Trophoblast cell (in vitro differentiated cells and primary cell): Measurements from ENCODE around the gene RPL41.

Experiments used
- DNase-seq, 2 donors: peaks; one replicate each; pipeline ENCODE4 v3.0.0-alpha.2; 2016
- H2AFZ ChIP-seq: 2 replicates; pipeline ENCODE4 v1.6.1; 2013; ENCODE audit warnings: low read length, moderate library complexity, mild to moderate bottlenecking; ENCODE audit not compliant: insufficient read depth, poor library complexity
- H2AK5ac ChIP-seq: 2 replicates; pipeline ENCODE4 v1.6.1; 2013; ENCODE audit warnings: mild to moderate bottlenecking, low read length
- H2BK120ac ChIP-seq: 2 replicates; pipeline ENCODE4 v1.6.1; 2013; ENCODE audit warnings: low read length, mild to moderate bottlenecking, moderate library complexity; ENCODE audit not compliant: insufficient read depth, poor library complexity
- H2BK12ac ChIP-seq: 2 replicates; pipeline ENCODE4 v1.6.1; 2013; ENCODE audit warnings: mild to moderate bottlenecking, low read length, moderate library complexity
- H2BK5ac ChIP-seq: 2 replicates; pipeline ENCODE4 v1.6.1; 2013; ENCODE audit warnings: low read length, low read depth, moderate library complexity, mild to moderate bottlenecking; ENCODE audit not compliant: poor library complexity
- H3K14ac ChIP-seq: 2 replicates; pipeline ENCODE4 v1.6.1; 2013; ENCODE audit warnings: mild to moderate bottlenecking, low read length
- H3K18ac ChIP-seq: 2 replicates; pipeline ENCODE4 v1.6.1; 2013; ENCODE audit warnings: mild to moderate bottlenecking, low read length
- H3K23ac ChIP-seq: 2 replicates; pipeline ENCODE4 v1.6.1; 2013; ENCODE audit warnings: low read length
- H3K27ac ChIP-seq: 2 replicates; pipeline ENCODE4 v1.5.1; 2013; ENCODE audit warnings: low read depth, mild to moderate bottlenecking, inconsistent platforms, low read length, moderate library complexity
- H3K27me3 ChIP-seq: 2 replicates; pipeline ENCODE4 v1.6.1; 2013; ENCODE audit warnings: inconsistent platforms, mild to moderate bottlenecking, low read length, moderate library complexity; ENCODE audit not compliant: insufficient read depth
- H3K36me3 ChIP-seq, 2 experiments: 1 replicate in 1 of 2; 2 replicates in 1 of 2; pipeline ENCODE4 v1.6.1; 2013; ENCODE audit warnings: low read length in 2 of 2, mild to moderate bottlenecking in 2 of 2, moderate library complexity in 1 of 2; ENCODE audit not compliant: insufficient read depth in 2 of 2, control insufficient read depth in 1 of 2
- H3K4ac ChIP-seq: 2 replicates; pipeline ENCODE4 v1.6.1; 2013; ENCODE audit warnings: low read depth, mild to moderate bottlenecking, low read length, moderate library complexity
- H3K4me1 ChIP-seq, 2 experiments: 1 replicate in 1 of 2; 2 replicates in 1 of 2; pipeline ENCODE4 v1.6.1; 2013; ENCODE audit warnings: low read length in 2 of 2, mild to moderate bottlenecking in 2 of 2, moderate library complexity in 1 of 2; ENCODE audit not compliant: insufficient read depth in 2 of 2, control insufficient read depth in 1 of 2
- H3K4me2 ChIP-seq: 2 replicates; pipeline ENCODE4 v1.6.1; 2013; ENCODE audit warnings: inconsistent platforms, mild to moderate bottlenecking, low read length, moderate library complexity
- H3K4me3 ChIP-seq: 2 replicates; pipeline ENCODE4 v1.5.1; 2013; ENCODE audit warnings: mild to moderate bottlenecking, low read depth, low read length, inconsistent platforms
- H3K79me1 ChIP-seq: one replicate; pipeline ENCODE4 v1.6.1; 2013; ENCODE audit warnings: low read length
- H3K79me2 ChIP-seq: 2 replicates; pipeline ENCODE4 v1.6.1; 2013; ENCODE audit warnings: low read length, mild to moderate bottlenecking; ENCODE audit not compliant: control insufficient read depth, insufficient read depth, poor library complexity
- H3K9ac ChIP-seq: 2 replicates; pipeline ENCODE4 v1.6.1; 2013; ENCODE audit warnings: mild to moderate bottlenecking, low read length
- H3K9me3 ChIP-seq: 2 replicates; pipeline ENCODE4 v1.6.1; 2013; ENCODE audit warnings: low read depth, mild to moderate bottlenecking, control low read depth, inconsistent platforms, low read length; ENCODE audit not compliant: insufficient read depth
- H4K12ac ChIP-seq: 2 replicates; pipeline ENCODE4 v1.6.1; 2013; ENCODE audit warnings: low read depth, mild to moderate bottlenecking, low read length, moderate library complexity
- H4K8ac ChIP-seq: 2 replicates; pipeline ENCODE4 v1.6.1; 2013; ENCODE audit warnings: low read depth, mild to moderate bottlenecking, low read length, moderate library complexity
- H4K91ac ChIP-seq: one replicate; pipeline ENCODE4 v1.6.1; 2013; ENCODE audit warnings: low read depth, mild to moderate bottlenecking, low read length, moderate library complexity
- WGBS: extraction: QIAGEN DNeasy Blood & Tissue Kit; methylation state at CpG from one replicate; pipeline ENCODE4 v1.1.7; 2013; ENCODE audit warnings: missing lambda C conversion rate; ENCODE audit not compliant: insufficient read length, insufficient coverage; ENCODE audit errors: extremely low coverage; 5-methylcytosine and 5-hydroxymethylcytosine counted together

The RPL41 gene

GRCh38 chr12:56103066-56103711 lies 13.2 kb upstream of the RPL41 start:
- no peak overlapping the region for H2BK120ac ChIP-seq
- WGBS = no CpG with 5 or more reads among the region's 6 CpGs
- no peak overlapping the region for H4K12ac ChIP-seq
- DNase-seq = no peak
- H3K79me2 ChIP-seq = peaks cover 10% of the 10 kb centered on the region
- H3K4me1 ChIP-seq = peaks cover 0 to 4% of the 10 kb centered on the region in 2 experiments
- H3K23ac ChIP-seq = no peak overlapping the region
- no peak overlapping the region for H2AK5ac ChIP-seq
- peak overlapping the region; percentile 72 for H3K4me2 ChIP-seq
- no peak overlapping the region for H4K8ac ChIP-seq
- no peak overlapping the region for H2BK5ac ChIP-seq
- no peak overlapping the region for H2BK12ac ChIP-seq
- H3K4me3 ChIP-seq = no peak overlapping the region
- no peak overlapping the region for H3K14ac ChIP-seq
- no peak overlapping the region for H3K18ac ChIP-seq
- no peaks in the 10 kb centered on the region for H3K9me3 ChIP-seq
- H3K79me1 ChIP-seq = peaks cover 8% of the 10 kb centered on the region
- H3K27ac ChIP-seq = peak overlapping the region; percentile 81
- no peak overlapping the region for H4K91ac ChIP-seq
- no peak overlapping the region for H3K9ac ChIP-seq
- no peak overlapping the region for H2AFZ ChIP-seq
- H3K4ac ChIP-seq = no peak overlapping the region
- no peaks in the 10 kb centered on the region for H3K27me3 ChIP-seq
- H3K36me3 ChIP-seq = peaks cover 28 to 40% of the 10 kb centered on the region in 2 experiments

- Histone ChIP-seq H4K8ac (peak overlapping the region; percentile 85), H3K4me1 (peaks cover 0 to 4% of the 10 kb centered on the region in 2 experiments), H3K79me1 (peaks cover 8% of the 10 kb centered on the region), H3K14ac (peak overlapping the region; percentile 78), H3K18ac (peak overlapping the region; percentile 21), H3K9me3 (no peaks in the 10 kb centered on the region), H3K9ac (peak overlapping the region; percentile 50), H3K23ac (no peak overlapping the region), H2AK5ac (no peak overlapping the region), H2BK120ac (no peak overlapping the region), H4K91ac (peak overlapping the region; percentile 78), H3K36me3 (peaks cover 25 to 37% of the 10 kb centered on the region in 2 experiments), H3K79me2 (peaks cover 10% of the 10 kb centered on the region), H3K27me3 (no peaks in the 10 kb centered on the region), H3K4me2 (peak overlapping the region; percentile 72), H3K27ac (peak overlapping the region; percentile 81), H4K12ac (peak overlapping the region; percentile 76), H2AFZ (peak overlapping the region; percentile 98), H3K4me3 (peak overlapping the region; percentile 70), H2BK12ac (no peak overlapping the region), H2BK5ac (peak overlapping the region; percentile 21), H3K4ac (peak overlapping the region; percentile 30)
- no peak for DNase-seq
- no CpG with 5 or more reads among the region's 8 CpGs for WGBS
These were observed 12.7 kb upstream of the RPL41 start for GRCh38 chr12:56103823-56104108.

- WGBS = no CpG with 5 or more reads among the region's 60 CpGs
- peak within 1 kb of the TSS; percentile 95 for H3K4me3 ChIP-seq
These were observed 12.2 kb upstream of the RPL41 start, which contains the start of gene PA2G4 for GRCh38 chr12:56104109-56104814. Gene PA2G4, plus strand, starts transcription at chr12:56104559. Its CDS starts 179 bp downstream, at chr12:56104738.

DNA sequence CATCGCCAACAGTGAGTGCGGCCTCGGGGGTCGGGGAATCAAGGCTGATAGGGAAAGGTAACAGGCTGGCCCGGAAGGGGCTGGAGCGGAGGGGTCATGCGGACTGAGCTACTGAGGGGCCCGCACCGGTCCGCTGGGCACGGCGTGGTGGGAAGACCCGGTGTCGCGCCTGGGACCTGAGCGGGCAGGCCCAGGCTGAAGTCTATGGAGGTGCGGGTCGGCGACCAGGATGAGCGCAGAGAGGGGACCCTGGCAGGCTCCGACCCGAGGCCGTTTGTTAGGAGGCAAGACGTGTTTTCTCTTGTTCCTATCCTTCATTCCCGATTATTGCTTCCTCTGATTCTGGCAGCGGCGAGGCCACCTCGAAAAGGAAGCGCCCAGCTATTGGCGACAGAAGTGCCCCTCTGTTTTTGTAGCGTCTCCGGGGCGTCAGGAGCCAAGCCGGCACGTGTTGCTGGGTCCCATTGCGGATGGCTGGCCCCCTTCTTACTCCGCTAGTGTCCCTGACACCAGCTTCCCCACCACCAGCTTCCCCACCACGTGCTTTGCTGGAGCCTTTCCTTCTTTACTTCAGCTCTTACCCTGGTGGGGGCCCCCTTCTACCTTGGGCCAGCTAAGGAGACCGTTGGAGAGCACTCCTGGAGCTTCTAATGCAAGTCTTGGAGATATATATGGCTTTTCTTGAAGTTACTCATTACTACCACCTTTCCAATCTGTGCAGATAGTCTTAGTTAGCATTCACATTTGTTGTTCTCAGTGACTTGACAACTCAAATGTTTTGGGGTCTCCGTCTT lies 11.4 kb upstream of the RPL41 start:
- WGBS = no CpG with 5 or more reads among the region's 40 CpGs

More at GRCh38 chr12:56104109-56104814, 12.2 kb upstream of the RPL41 start, which contains the start of gene PA2G4:
- H2AK5ac ChIP-seq = peak within 1 kb of the TSS; percentile 65
- peaks cover 23 to 36% of the 10 kb centered on the region in 2 experiments for H3K36me3 ChIP-seq
- peak within 1 kb of the TSS; percentile 81 for H3K27ac ChIP-seq
- H3K4me1 ChIP-seq = peaks cover 0 to 4% of the 10 kb centered on the region in 2 experiments
- H2BK12ac ChIP-seq = no peak within 1 kb of the TSS
- H3K18ac ChIP-seq = peak within 1 kb of the TSS; percentile 87
- peak within 1 kb of the TSS; percentile 23 for H2BK120ac ChIP-seq
- H3K9ac ChIP-seq = peak within 1 kb of the TSS; percentile 82
- H4K91ac ChIP-seq = peak within 1 kb of the TSS; percentile 78
- H3K27me3 ChIP-seq = no peaks in the 10 kb centered on the region
- peaks cover 10% of the 10 kb centered on the region for H3K79me2 ChIP-seq
- peak within 1 kb of the TSS; percentile 78 for H2BK5ac ChIP-seq
- peaks cover 8% of the 10 kb centered on the region for H3K79me1 ChIP-seq
- H4K12ac ChIP-seq = peak within 1 kb of the TSS; percentile 76
- no peak within 1 kb of the TSS for H3K23ac ChIP-seq
- H3K14ac ChIP-seq = peak within 1 kb of the TSS; percentile 89
- no peaks in the 10 kb centered on the region for H3K9me3 ChIP-seq
- peak within 1 kb of the TSS; percentile 85 for H4K8ac ChIP-seq
- DNase-seq = peak; percentile 100
- peak within 1 kb of the TSS; percentile 97 for H3K4me2 ChIP-seq
- H2AFZ ChIP-seq = peak within 1 kb of the TSS; percentile 98
- H3K4ac ChIP-seq = peak within 1 kb of the TSS; percentile 90

More for the DNA sequence above, 11.4 kb upstream of the RPL41 start:
- Histone ChIP-seq H3K36me3 (peaks cover 20 to 37% of the 10 kb centered on the region in 2 experiments), H2AK5ac (peak overlapping the region; percentile 65), H3K79me2 (peaks cover 10% of the 10 kb centered on the region), H3K18ac (peak overlapping the region; percentile 87), H3K79me1 (peaks cover 8% of the 10 kb centered on the region), H3K4me3 (peak overlapping the region; percentile 95), H4K8ac (peak overlapping the region; percentile 67), H2BK120ac (peak overlapping the region; percentile 23), H3K23ac (no peak overlapping the region), H3K27me3 (no peaks in the 10 kb centered on the region), H2BK5ac (peak overlapping the region; percentile 78), H3K9ac (peak overlapping the region; percentile 82), H3K4ac (peak overlapping the region; percentile 90), H2AFZ (peak overlapping the region; percentile 46), H3K4me2 (peak overlapping the region; percentile 97), H3K14ac (peak overlapping the region; percentile 89), H2BK12ac (no peak overlapping the region), H3K4me1 (peaks cover 0 to 4% of the 10 kb centered on the region in 2 experiments), H4K12ac (peak overlapping the region; percentile 62), H3K27ac (peak overlapping the region; percentile 69), H4K91ac (peak overlapping the region; percentile 65), H3K9me3 (no peaks in the 10 kb centered on the region)
- peak in 1 of 2 donors; percentile 44 for DNase-seq
